Measurements from ENCODE around the gene DDIT3.

The DDIT3 gene

DNA sequence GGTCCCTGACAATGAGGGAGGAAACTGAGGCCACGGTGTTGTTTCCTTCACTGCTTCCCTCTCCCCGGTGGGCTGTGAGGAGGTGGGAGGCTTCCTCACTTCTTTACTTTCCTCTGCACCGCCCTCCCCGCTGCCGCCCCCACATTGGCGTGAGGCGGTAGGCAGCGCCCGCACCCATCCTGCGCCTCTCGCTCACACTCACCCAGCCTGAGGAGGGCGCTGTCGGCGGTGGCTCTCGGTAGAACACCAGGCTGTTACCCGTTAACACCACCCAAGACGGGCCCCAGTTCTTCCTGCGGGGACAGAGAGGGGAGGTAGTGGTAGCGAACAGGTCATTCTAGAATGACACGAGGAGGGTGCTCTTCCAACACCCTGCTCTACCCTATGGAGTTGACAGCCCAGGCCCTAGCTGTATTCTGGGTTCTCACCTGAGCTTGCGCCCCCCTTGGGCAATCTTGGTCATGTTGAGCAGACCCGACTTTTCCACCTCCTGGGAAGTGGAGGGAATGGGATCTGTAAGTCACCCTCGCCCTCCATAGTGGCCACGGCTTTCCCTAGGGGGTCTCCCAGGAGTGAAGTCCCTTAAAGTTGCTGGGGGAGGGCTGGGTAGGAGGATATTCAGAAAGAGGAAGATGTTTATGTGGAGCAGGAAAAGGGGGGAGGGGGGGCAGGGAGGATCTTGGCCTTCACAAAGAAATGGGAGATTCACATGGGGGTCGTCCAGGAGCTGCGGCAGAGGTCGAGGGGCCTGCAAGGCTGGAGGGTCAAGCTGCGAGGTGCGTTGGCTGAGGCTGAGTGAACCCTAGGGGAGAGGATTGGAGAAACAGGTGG, 43.9 kb downstream of the DDIT3 start:
- peak overlapping the region; percentile 51 for H3K4me3 ChIP-seq (ENCODE audit: low read depth, low read length)
- no peak for TF ChIP-seq POLR2A (IDR thresholded peaks at IDR 0.05; ENCODE audit: extremely low read depth, insufficient read length)
- TF ChIP-seq CTCF (IDR thresholded peaks at IDR 0.05; ENCODE audit: low read depth, low read length) = peak; percentile 24
- TF ChIP-seq MAX (IDR thresholded peaks at IDR 0.05; ENCODE audit: low read depth, low read length) = no peak
- no peak for TF ChIP-seq MYC (IDR thresholded peaks at IDR 0.05; ENCODE audit: low read depth, low read length)
- peak; percentile 62 for DNase-seq (ENCODE audit: low read depth)

DNA sequence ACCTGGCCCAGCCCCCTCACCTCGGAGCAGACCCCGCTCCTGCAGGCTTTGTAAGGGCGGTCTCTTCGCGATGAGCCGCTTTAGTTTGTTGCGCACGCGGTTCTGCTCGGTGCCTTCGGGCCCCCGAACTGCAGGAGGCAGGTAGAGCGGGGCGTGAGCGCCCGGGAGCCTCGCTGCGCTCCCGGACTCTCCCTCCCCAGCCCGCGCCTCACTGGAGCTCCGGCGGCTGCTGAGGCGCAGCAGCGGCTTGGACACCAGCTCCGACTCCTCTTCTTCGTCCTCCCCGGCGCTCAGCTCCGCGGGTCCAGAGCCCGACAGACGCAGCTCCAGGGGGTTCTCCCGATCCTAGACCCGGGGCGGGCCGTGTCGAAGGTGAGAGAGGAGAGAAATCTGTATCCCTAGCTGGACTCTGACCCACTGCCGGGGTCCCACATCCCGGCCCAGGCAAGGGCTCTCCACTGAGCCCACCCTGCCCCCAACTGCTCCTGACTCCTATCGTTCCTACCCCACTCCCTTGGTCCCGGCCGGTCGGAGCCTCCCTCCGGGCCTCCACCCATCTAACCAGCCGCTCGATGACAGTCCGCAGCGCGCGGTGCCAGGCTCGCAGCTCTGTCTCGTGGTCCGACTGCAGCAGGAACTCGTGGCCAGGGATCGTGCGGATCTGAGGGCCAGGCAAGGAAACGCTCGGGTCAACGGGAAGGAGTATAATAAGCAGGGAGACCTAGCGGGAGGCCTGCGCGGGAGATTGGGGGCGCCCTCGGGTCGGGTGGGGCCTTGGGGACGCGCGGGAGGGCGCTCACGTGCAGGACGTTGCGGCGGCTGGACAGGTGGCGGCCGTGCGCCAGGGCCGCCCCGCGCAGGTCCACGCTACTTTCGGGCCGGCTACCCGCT, 44.8 kb downstream of the DDIT3 start:
- TF ChIP-seq POLR2A (IDR thresholded peaks at IDR 0.05; ENCODE audit: extremely low read depth, insufficient read length) (no peak), MYC (IDR thresholded peaks at IDR 0.05; ENCODE audit: low read depth, low read length) (no peak), CTCF (IDR thresholded peaks at IDR 0.05; ENCODE audit: low read depth, low read length) (no peak), MAX (IDR thresholded peaks at IDR 0.05; ENCODE audit: low read depth, low read length) (no peak)
- no peak overlapping the region for H3K4me3 ChIP-seq (ENCODE audit: low read depth, low read length)
- DNase-seq (ENCODE audit: low read depth) = no peak

GRCh38 chr12:57474862-57475261, 45.5 kb downstream of the DDIT3 start:
- TF ChIP-seq MAX (IDR thresholded peaks at IDR 0.05; ENCODE audit: low read depth, low read length) = no peak
- TF ChIP-seq POLR2A (IDR thresholded peaks at IDR 0.05; ENCODE audit: extremely low read depth, insufficient read length) = no peak
- no peak for TF ChIP-seq MYC (IDR thresholded peaks at IDR 0.05; ENCODE audit: low read depth, low read length)
- TF ChIP-seq CTCF (IDR thresholded peaks at IDR 0.05; ENCODE audit: low read depth, low read length) = no peak
- H3K4me3 ChIP-seq (ENCODE audit: low read depth, low read length) = no peak overlapping the region
- DNase-seq (ENCODE audit: low read depth) = no peak

GRCh38 chr12:57474430-57474829, 45.9 kb downstream of the DDIT3 start:
- DNase-seq (ENCODE audit: low read depth) = no peak

GRCh38 chr12:57473886-57474285, 46.4 kb downstream of the DDIT3 start:
- no peak for DNase-seq (ENCODE audit: low read depth)
- TF ChIP-seq POLR2A (IDR thresholded peaks at IDR 0.05; ENCODE audit: extremely low read depth, insufficient read length) (no peak), CTCF (IDR thresholded peaks at IDR 0.05; ENCODE audit: low read depth, low read length) (no peak), MAX (IDR thresholded peaks at IDR 0.05; ENCODE audit: low read depth, low read length) (no peak), MYC (IDR thresholded peaks at IDR 0.05; ENCODE audit: low read depth, low read length) (no peak)
- H3K4me3 ChIP-seq (ENCODE audit: low read depth, low read length) = no peak overlapping the region

More at GRCh38 chr12:57474430-57474829, 45.9 kb downstream of the DDIT3 start:
- TF ChIP-seq CTCF (IDR thresholded peaks at IDR 0.05; ENCODE audit: low read depth, low read length) = no peak
- TF ChIP-seq MYC (IDR thresholded peaks at IDR 0.05; ENCODE audit: low read depth, low read length) = no peak
- H3K4me3 ChIP-seq (ENCODE audit: low read depth, low read length) = no peak overlapping the region

Measured in NB4 (cell line).